Brain microvascular endothelial cell (primary cell): ENCODE data around the gene FBXW8.

ENCODE experiments used
- DNase-seq: peaks from one replicate; pipeline ENCODE4 v3.0.0-alpha.2; 2020
- H3K27ac ChIP-seq: fragments of 250-450 bp; sonication (Bioruptor Pico); 2 replicates; pipeline ENCODE4 v1.5.1; 2020; ENCODE audit warnings: mild to moderate bottlenecking, moderate library complexity
- H3K27me3 ChIP-seq: fragments of 250-450 bp; sonication (Bioruptor Pico); replicated peaks from 2 replicates; pipeline ENCODE4 v1.5.1; 2020; ENCODE audit warnings: mild to moderate bottlenecking
- H3K36me3 ChIP-seq: fragments of 250-450 bp; sonication (Bioruptor Pico); replicated peaks from 2 replicates; pipeline ENCODE4 v1.5.1; 2020; ENCODE audit warnings: mild to moderate bottlenecking
- H3K4me3 ChIP-seq: 2 replicates; pipeline ENCODE4 v1.5.1; 2011; ENCODE audit warnings: low read depth, mild to moderate bottlenecking, control low read depth, low read length, moderate library complexity
- in situ Hi-C: cut with HindIII; loops from 2 replicates; pipeline ENCODE4 v1.10.0; 2017; ENCODE audit warnings: low sequenced_read_pairs, low pct_ligation_motif_present
- TF ChIP-seq, protein P1 (sequence below): IDR thresholded peaks from 2 replicates; pipeline ENCODE4 v1.5.1; 2011; ENCODE audit warnings: low read depth, mild to moderate bottlenecking, moderate library complexity, low read length, control low read depth, inconsistent platforms; ENCODE audit errors: missing control alignments

FBXW8 gene

GRCh38 chr12:117026921-117027250 lies 116.1 kb downstream of the FBXW8 start:
- TF ChIP-seq, protein P1, sequence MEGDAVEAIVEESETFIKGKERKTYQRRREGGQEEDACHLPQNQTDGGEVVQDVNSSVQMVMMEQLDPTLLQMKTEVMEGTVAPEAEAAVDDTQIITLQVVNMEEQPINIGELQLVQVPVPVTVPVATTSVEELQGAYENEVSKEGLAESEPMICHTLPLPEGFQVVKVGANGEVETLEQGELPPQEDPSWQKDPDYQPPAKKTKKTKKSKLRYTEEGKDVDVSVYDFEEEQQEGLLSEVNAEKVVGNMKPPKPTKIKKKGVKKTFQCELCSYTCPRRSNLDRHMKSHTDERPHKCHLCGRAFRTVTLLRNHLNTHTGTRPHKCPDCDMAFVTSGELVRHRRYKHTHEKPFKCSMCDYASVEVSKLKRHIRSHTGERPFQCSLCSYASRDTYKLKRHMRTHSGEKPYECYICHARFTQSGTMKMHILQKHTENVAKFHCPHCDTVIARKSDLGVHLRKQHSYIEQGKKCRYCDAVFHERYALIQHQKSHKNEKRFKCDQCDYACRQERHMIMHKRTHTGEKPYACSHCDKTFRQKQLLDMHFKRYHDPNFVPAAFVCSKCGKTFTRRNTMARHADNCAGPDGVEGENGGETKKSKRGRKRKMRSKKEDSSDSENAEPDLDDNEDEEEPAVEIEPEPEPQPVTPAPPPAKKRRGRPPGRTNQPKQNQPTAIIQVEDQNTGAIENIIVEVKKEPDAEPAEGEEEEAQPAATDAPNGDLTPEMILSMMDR = no peak
- peaks cover 47% of the 10 kb centered on the region for H3K36me3 ChIP-seq
- H3K27ac ChIP-seq = no peak overlapping the region
- DNase-seq = no peak
- no peaks in the 10 kb centered on the region for H3K27me3 ChIP-seq
- no peak overlapping the region for H3K4me3 ChIP-seq
- in situ Hi-C loops = no loop called here

- in situ Hi-C loops = no loop called here
- DNase-seq = no peak
Measured at GRCh38 chr12:117027251-117028086, 116.7 kb downstream of the FBXW8 start.

DNA sequence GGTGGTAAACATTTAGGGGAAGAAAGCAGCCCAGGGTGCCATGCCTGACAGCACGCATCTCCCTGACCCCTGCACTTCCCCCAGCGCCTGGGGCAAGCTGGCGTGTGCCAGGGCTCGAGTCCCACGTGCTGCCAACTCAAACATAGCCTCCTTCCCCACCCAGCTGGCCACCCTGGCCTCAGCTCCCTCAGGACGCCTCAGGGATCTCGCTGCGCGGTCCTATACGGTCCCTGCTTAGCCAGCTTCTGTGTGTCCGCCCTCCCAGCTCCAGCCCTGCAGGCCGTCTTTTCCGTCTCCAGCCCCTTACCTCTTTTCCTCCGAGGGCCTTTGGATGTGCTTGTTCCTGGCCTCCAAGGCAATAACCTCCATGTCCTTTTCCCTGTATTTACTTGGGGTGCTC lies 117.5 kb downstream of the FBXW8 start:
- TF ChIP-seq, protein P1 = no peak
- H3K27me3 ChIP-seq = peaks cover 7% of the 10 kb centered on the region
- in situ Hi-C loops = no loop called here
- no peak overlapping the region for H3K27ac ChIP-seq
- H3K36me3 ChIP-seq = peaks cover 47% of the 10 kb centered on the region
- no peak overlapping the region for H3K4me3 ChIP-seq
- DNase-seq = no peak

More at GRCh38 chr12:117027251-117028086, 116.7 kb downstream of the FBXW8 start:
- Histone ChIP-seq H3K27ac (no peak overlapping the region), H3K27me3 (no peaks in the 10 kb centered on the region), H3K36me3 (peaks cover 47% of the 10 kb centered on the region), H3K4me3 (no peak overlapping the region)
- TF ChIP-seq, protein P1 = no peak

GRCh38 chr12:117030187-117030900 lies 119.6 kb downstream of the FBXW8 start:
- DNase-seq = no peak
- Histone ChIP-seq H3K4me3 (no peak overlapping the region), H3K27me3 (peaks cover 9% of the 10 kb centered on the region), H3K27ac (no peak overlapping the region), H3K36me3 (peaks cover 31% of the 10 kb centered on the region)
- in situ Hi-C loops = no loop called here
- TF ChIP-seq, protein P1 = no peak

DNA sequence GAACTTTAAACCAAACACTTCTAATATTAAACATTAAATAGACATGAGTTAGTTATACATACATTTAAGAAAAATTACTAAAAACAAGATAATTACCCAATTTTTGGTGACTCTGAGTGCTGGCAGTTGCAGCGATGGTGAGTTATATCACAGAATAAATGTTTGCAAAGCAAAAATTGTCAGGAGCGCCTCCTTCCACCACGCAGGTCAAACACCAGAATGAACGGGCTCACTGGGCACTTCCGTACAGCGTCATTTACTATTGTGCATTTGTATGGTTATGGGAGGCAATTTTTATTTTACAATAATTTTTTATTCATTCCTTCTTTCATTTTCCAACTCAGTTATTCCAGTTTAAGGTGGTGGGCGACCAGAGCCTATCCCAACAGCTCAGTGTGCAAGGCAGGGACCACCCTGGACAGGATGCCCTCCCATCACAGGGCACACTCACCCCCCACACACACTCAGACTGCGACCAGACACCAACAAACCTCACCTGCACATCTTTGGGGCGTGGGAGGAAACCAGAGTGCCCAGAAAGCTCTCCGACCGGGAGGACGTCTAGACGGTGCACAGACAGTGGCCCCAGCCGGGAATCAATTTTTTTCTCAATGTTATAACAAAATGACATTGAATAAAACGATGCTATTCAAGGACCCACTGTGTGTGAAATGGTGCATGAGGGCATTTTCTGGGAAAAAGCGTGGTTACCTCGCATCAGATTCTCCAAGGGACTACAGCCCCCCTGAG lies 121.3 kb downstream of the FBXW8 start:
- in situ Hi-C loops = no loop called here
- DNase-seq = no peak
- Histone ChIP-seq H3K27me3 (peaks cover 9% of the 10 kb centered on the region), H3K36me3 (peaks cover 20% of the 10 kb centered on the region), H3K27ac (no peak overlapping the region), H3K4me3 (no peak overlapping the region)
- TF ChIP-seq, protein P1 = no peak
